ENCODE results near the gene PARD6G. TPM values are rescaled to one million over a fixed set of nuclear protein-coding genes. Genes with fewer than 3 reads are reported as not detected.

Gene PARD6G
- total RNA-seq, 1 donor from 2014 or later, result 30.7 TPM

GRCh38 chr18:80190311-80190710 lies 57.0 kb downstream of the PARD6G start:
- no peaks in the 10 kb centered on the region for H3K9me3 Mint-ChIP-seq
- H3K36me3 Mint-ChIP-seq, result peaks cover 4% of the 10 kb centered on the region
- no peak overlapping the region for H3K27ac Mint-ChIP-seq
- no peak for TF ChIP-seq CTCF (IDR thresholded peaks at IDR 0.05; ENCODE audit: unreplicated experiment)
- no peak overlapping the region for H3K4me3 Mint-ChIP-seq
- no peaks in the 10 kb centered on the region for H3K27me3 Mint-ChIP-seq (ENCODE audit: low read depth)
- H3K4me1 Mint-ChIP-seq, result no peaks in the 10 kb centered on the region
- no peak for DNase-seq (ENCODE audit: low spot score in 2 of 2, unreplicated experiment in 2 of 2)

DNA sequence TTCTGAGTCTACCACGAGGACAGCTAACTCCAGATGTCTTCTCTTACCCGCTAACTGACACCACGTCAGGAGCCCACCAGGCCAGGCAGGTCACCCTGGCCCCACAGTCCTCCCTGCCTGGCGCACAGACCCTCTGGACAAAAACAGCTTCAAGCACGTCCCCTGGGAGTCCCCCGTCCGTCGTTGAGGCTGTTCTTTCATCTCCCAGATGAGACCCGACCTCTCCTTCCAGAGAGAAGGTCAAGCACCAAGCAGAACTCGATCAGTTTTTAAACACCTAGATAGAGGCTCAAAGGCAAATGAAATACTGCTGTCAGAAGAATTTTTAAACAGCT lies 57.8 kb downstream of the PARD6G start:
- Mint-ChIP-seq H3K36me3 (peaks cover 4% of the 10 kb centered on the region), H3K27me3 (ENCODE audit: low read depth) (no peaks in the 10 kb centered on the region), H3K4me1 (no peaks in the 10 kb centered on the region), H3K9me3 (no peaks in the 10 kb centered on the region), H3K4me3 (no peak overlapping the region), H3K27ac (no peak overlapping the region)
- DNase-seq (ENCODE audit: low spot score in 2 of 2, unreplicated experiment in 2 of 2), result no peak
- TF ChIP-seq CTCF (IDR thresholded peaks at IDR 0.05; ENCODE audit: unreplicated experiment), result no peak

GRCh38 chr18:80188643-80189530 lies 58.4 kb downstream of the PARD6G start:
- Mint-ChIP-seq H3K4me1 (no peaks in the 10 kb centered on the region), H3K27ac (no peak overlapping the region), H3K9me3 (no peaks in the 10 kb centered on the region), H3K27me3 (ENCODE audit: low read depth) (no peaks in the 10 kb centered on the region), H3K36me3 (peaks cover 4% of the 10 kb centered on the region), H3K4me3 (no peak overlapping the region)
- TF ChIP-seq CTCF (IDR thresholded peaks at IDR 0.05; ENCODE audit: unreplicated experiment), result no peak
- no peak for DNase-seq (ENCODE audit: low spot score in 2 of 2, unreplicated experiment in 2 of 2)

DNA sequence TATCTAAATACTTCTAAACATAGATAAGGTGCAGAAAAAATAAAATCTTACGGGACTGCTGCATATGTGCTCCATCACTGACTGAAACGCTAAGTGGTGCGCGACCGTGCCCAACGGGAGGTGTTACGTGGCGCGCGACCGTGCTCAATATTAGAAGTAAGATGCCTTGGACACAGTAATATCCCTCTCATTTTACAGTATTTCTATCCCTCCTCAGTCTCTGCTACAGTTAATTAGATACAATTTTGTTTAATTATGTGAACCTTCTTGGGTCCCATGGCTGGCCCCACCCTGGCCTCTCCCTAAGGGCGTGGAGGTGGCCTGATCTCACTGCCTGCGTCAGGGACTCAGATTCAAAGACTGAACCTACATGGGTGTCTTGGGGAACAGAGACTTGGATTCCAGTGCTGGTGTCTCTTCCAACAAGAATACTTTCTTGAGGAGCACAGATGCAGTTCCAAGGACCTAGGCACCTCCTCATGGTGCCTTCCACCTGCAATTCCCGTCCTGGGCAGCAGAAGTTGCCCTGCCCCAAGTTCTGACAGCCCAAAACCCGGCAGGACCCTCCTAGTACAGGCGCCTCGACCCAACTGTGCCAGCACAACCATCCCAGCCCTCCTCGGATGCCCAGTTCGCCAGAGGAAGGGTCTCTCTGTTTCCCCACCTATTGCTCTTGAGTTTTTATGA lies 59.2 kb downstream of the PARD6G start:
- Mint-ChIP-seq H3K4me3 (no peak overlapping the region), H3K4me1 (peaks cover 5% of the 10 kb centered on the region), H3K27ac (no peak overlapping the region), H3K36me3 (peaks cover 4% of the 10 kb centered on the region), H3K9me3 (no peaks in the 10 kb centered on the region), H3K27me3 (ENCODE audit: low read depth) (no peaks in the 10 kb centered on the region)
- no peak for DNase-seq (ENCODE audit: low spot score in 2 of 2, unreplicated experiment in 2 of 2)
- TF ChIP-seq CTCF (IDR thresholded peaks at IDR 0.05; ENCODE audit: unreplicated experiment), result no peak

- Mint-ChIP-seq H3K27me3 (ENCODE audit: low read depth) (no peaks in the 10 kb centered on the region), H3K36me3 (no peaks in the 10 kb centered on the region)
- no peak for DNase-seq (ENCODE audit: low spot score in 2 of 2, unreplicated experiment in 2 of 2)
These were observed 61.8 kb downstream of the PARD6G start for GRCh38 chr18:80185545-80185944.

More at GRCh38 chr18:80185545-80185944, 61.8 kb downstream of the PARD6G start:
- Mint-ChIP-seq H3K4me1 (peaks cover 8% of the 10 kb centered on the region), H3K4me3 (no peak overlapping the region), H3K27ac (no peak overlapping the region), H3K9me3 (no peaks in the 10 kb centered on the region)
- no peak for TF ChIP-seq CTCF (IDR thresholded peaks at IDR 0.05; ENCODE audit: unreplicated experiment)
